ENCODE data around the gene PGLYRP4.

DNA sequence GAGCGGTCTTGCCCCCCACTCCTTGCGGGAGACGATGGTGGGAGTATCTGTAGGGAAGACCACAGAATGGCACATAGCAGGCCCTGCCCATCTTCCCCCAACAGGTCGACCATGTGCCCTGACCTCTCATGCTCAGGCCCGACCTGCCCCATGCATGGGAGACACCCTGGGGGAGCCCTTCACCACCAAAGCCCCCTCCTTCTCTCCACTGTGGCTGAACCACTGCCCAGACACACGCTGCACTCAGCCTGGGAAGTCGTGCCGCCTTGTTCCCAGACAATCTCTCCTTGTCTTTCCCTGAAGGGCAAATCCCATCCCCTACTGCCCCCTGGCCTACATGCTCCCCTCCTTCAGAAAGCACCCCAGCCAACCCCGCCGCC is 41.4 kb downstream of the PGLYRP4 start:
- TF ChIP-seq, protein P1, sequence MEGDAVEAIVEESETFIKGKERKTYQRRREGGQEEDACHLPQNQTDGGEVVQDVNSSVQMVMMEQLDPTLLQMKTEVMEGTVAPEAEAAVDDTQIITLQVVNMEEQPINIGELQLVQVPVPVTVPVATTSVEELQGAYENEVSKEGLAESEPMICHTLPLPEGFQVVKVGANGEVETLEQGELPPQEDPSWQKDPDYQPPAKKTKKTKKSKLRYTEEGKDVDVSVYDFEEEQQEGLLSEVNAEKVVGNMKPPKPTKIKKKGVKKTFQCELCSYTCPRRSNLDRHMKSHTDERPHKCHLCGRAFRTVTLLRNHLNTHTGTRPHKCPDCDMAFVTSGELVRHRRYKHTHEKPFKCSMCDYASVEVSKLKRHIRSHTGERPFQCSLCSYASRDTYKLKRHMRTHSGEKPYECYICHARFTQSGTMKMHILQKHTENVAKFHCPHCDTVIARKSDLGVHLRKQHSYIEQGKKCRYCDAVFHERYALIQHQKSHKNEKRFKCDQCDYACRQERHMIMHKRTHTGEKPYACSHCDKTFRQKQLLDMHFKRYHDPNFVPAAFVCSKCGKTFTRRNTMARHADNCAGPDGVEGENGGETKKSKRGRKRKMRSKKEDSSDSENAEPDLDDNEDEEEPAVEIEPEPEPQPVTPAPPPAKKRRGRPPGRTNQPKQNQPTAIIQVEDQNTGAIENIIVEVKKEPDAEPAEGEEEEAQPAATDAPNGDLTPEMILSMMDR (IDR thresholded peaks at IDR 0.05; ENCODE audit: low read depth, low read length, missing input control), result no peak
- TF ChIP-seq, protein P2, sequence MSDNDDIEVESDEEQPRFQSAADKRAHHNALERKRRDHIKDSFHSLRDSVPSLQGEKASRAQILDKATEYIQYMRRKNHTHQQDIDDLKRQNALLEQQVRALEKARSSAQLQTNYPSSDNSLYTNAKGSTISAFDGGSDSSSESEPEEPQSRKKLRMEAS (IDR thresholded peaks at IDR 0.05), result no peak
- TF ChIP-seq, protein P3, sequence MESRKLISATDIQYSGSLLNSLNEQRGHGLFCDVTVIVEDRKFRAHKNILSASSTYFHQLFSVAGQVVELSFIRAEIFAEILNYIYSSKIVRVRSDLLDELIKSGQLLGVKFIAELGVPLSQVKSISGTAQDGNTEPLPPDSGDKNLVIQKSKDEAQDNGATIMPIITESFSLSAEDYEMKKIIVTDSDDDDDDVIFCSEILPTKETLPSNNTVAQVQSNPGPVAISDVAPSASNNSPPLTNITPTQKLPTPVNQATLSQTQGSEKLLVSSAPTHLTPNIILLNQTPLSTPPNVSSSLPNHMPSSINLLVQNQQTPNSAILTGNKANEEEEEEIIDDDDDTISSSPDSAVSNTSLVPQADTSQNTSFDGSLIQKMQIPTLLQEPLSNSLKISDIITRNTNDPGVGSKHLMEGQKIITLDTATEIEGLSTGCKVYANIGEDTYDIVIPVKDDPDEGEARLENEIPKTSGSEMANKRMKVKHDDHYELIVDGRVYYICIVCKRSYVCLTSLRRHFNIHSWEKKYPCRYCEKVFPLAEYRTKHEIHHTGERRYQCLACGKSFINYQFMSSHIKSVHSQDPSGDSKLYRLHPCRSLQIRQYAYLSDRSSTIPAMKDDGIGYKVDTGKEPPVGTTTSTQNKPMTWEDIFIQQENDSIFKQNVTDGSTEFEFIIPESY (IDR thresholded peaks at IDR 0.05), result no peak
- TF ChIP-seq GABPA (IDR thresholded peaks at IDR 0.05 in 1 of 2, conservative IDR thresholded peaks at IDR 0.05 in 1 of 2) (no peak), HNF4G (IDR thresholded peaks at IDR 0.05) (no peak), YY1 (IDR thresholded peaks at IDR 0.05) (no peak), SP1 (IDR thresholded peaks at IDR 0.05) (no peak), RAD21 (IDR thresholded peaks at IDR 0.05) (no peak), RXRA (IDR thresholded peaks at IDR 0.05) (no peak)
- TF ChIP-seq, protein P4, sequence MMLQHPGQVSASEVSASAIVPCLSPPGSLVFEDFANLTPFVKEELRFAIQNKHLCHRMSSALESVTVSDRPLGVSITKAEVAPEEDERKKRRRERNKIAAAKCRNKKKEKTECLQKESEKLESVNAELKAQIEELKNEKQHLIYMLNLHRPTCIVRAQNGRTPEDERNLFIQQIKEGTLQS (IDR thresholded peaks at IDR 0.05), result no peak

All from liver (tissue), 3 donors.